ENCODE data around the gene FOXN3.

FOXN3 gene

DNA sequence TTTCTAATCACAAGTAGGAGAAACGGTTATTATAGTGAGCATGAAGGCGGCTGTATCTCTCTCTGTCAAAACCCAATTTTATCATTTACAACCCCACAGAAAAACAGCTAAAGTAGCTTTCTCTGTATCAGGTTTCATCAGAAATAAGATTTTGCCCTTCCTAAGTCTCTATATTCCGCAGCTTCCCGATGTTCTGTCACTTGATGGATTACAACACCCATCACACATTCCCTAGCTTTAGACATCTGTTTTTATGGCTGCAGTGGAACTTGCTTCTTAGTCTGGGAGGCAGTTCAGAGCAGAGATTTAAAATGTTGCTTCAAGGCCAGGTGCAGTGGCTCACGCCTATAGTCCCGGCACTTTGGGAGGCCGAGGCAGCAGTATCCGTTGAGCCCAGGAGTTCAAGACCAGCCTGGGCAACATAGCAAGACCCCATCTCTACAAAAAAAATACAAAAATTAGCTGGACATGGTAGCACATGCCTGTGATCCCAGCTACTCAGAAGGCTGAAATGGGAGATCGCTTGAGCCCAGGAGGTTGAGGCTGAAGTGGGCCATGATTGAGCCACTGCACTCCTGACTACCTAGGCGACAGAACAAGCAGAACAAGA lies 27.6 kb upstream of the FOXN3 start:
- no peak for TF ChIP-seq CTCF (conservative IDR thresholded peaks at IDR 0.05; ENCODE audit: low read length)
- TF ChIP-seq EZH2phosphoT487 (IDR thresholded peaks at IDR 0.05; ENCODE audit: borderline replicate concordance): no peak
- H3K9ac ChIP-seq (ENCODE audit: low read depth, low read length, poor library complexity, severe bottlenecking): no peak overlapping the region
- H4K20me1 ChIP-seq (ENCODE audit: insufficient read depth, low read length, poor library complexity, severe bottlenecking): no peaks in the 10 kb centered on the region
- no peaks in the 10 kb centered on the region for H3K79me2 ChIP-seq (ENCODE audit: insufficient read depth, low read length)
- H3K36me3 ChIP-seq (ENCODE audit: insufficient read depth, low read length): no peaks in the 10 kb centered on the region
- no peak overlapping the region for H3K4me3 ChIP-seq (ENCODE audit: low read length, poor library complexity, severe bottlenecking)
- H2AFZ ChIP-seq (ENCODE audit: low read length): no peak overlapping the region
- H3K9me3 ChIP-seq (ENCODE audit: insufficient read depth, low read depth, low read length): no peaks in the 10 kb centered on the region
- H3K4me2 ChIP-seq (ENCODE audit: low read depth, low read length, poor library complexity, severe bottlenecking): no peak overlapping the region
- H3F3A ChIP-seq (ENCODE audit: low read depth): no peaks in the 10 kb centered on the region
- H3K9me2 ChIP-seq (replicated peaks; ENCODE audit: low read depth, low read length): no peaks in the 10 kb centered on the region
- peaks cover 11% of the 10 kb centered on the region for H3K4me1 ChIP-seq (ENCODE audit: insufficient read depth, low read length, poor library complexity, severe bottlenecking)
- H3K27me3 ChIP-seq (ENCODE audit: insufficient read depth, low read length, poor library complexity, severe bottlenecking): no peaks in the 10 kb centered on the region

GRCh38 chr14:89444044-89444443 lies 27.0 kb upstream of the FOXN3 start:
- H3K79me2 ChIP-seq (ENCODE audit: insufficient read depth, low read length): no peaks in the 10 kb centered on the region
- H3K4me2 ChIP-seq (ENCODE audit: low read depth, low read length, poor library complexity, severe bottlenecking): no peak overlapping the region
- H3K27me3 ChIP-seq (ENCODE audit: insufficient read depth, low read length, poor library complexity, severe bottlenecking): no peaks in the 10 kb centered on the region
- H3K9me2 ChIP-seq (replicated peaks; ENCODE audit: low read depth, low read length): no peaks in the 10 kb centered on the region
- H3K36me3 ChIP-seq (ENCODE audit: insufficient read depth, low read length): no peaks in the 10 kb centered on the region
- no peaks in the 10 kb centered on the region for H3K9me3 ChIP-seq (ENCODE audit: insufficient read depth, low read depth, low read length)
- H2AFZ ChIP-seq (ENCODE audit: low read length): no peak overlapping the region
- no peak overlapping the region for H3K9ac ChIP-seq (ENCODE audit: low read depth, low read length, poor library complexity, severe bottlenecking)
- no peaks in the 10 kb centered on the region for H3F3A ChIP-seq (ENCODE audit: low read depth)
- TF ChIP-seq CTCF (conservative IDR thresholded peaks at IDR 0.05; ENCODE audit: low read length) (no peak), EZH2phosphoT487 (IDR thresholded peaks at IDR 0.05; ENCODE audit: borderline replicate concordance) (no peak)
- no peaks in the 10 kb centered on the region for H4K20me1 ChIP-seq (ENCODE audit: insufficient read depth, low read length, poor library complexity, severe bottlenecking)
- no peak overlapping the region for H3K4me3 ChIP-seq (ENCODE audit: low read length, poor library complexity, severe bottlenecking)
- H3K4me1 ChIP-seq (ENCODE audit: insufficient read depth, low read length, poor library complexity, severe bottlenecking): peaks cover 11% of the 10 kb centered on the region

DNA sequence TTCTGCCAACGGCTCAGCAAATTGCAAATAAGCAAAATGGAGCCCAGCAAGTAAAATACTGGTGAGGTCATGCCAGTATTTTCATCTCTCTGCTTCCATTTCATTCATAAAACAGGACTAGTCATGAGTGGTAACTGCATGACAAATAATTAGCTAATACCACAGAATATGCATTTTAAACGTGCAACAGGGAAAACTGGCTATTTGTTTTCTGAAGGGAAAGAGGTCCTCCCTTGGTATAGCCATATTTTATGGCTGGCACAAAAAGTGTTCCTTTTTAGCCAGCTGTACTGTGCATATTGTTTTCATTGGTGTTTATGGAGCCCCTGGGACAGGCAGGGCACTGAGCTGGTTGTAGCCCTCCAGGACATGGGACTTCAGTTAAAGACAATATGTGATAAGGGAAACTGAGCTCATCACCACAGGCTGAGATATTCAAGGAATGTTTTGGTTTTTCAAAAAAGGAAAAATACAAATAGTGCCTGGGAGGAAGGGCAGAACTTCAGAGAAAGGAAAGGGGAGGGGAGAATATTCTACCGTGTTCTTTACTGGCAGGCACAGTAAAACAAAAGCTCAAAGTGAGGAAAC lies 26.1 kb upstream of the FOXN3 start:
- no peaks in the 10 kb centered on the region for H4K20me1 ChIP-seq (ENCODE audit: insufficient read depth, low read length, poor library complexity, severe bottlenecking)
- H3K27me3 ChIP-seq (ENCODE audit: insufficient read depth, low read length, poor library complexity, severe bottlenecking): no peaks in the 10 kb centered on the region
- H3K36me3 ChIP-seq (ENCODE audit: insufficient read depth, low read length): no peaks in the 10 kb centered on the region
- no peaks in the 10 kb centered on the region for H3K9me3 ChIP-seq (ENCODE audit: insufficient read depth, low read depth, low read length)
- H3F3A ChIP-seq (ENCODE audit: low read depth): no peaks in the 10 kb centered on the region
- TF ChIP-seq EZH2phosphoT487 (IDR thresholded peaks at IDR 0.05; ENCODE audit: borderline replicate concordance): no peak
- no peak for TF ChIP-seq CTCF (conservative IDR thresholded peaks at IDR 0.05; ENCODE audit: low read length)
- no peaks in the 10 kb centered on the region for H3K79me2 ChIP-seq (ENCODE audit: insufficient read depth, low read length)
- no peak overlapping the region for H2AFZ ChIP-seq (ENCODE audit: low read length)
- H3K4me1 ChIP-seq (ENCODE audit: insufficient read depth, low read length, poor library complexity, severe bottlenecking): peaks cover 11% of the 10 kb centered on the region
- H3K9me2 ChIP-seq (replicated peaks; ENCODE audit: low read depth, low read length): no peaks in the 10 kb centered on the region
- no peak overlapping the region for H3K9ac ChIP-seq (ENCODE audit: low read depth, low read length, poor library complexity, severe bottlenecking)
- H3K4me3 ChIP-seq (ENCODE audit: low read length, poor library complexity, severe bottlenecking): no peak overlapping the region
- H3K4me2 ChIP-seq (ENCODE audit: low read depth, low read length, poor library complexity, severe bottlenecking): no peak overlapping the region
